Activated CD8-positive, alpha-beta T cell treated with anti-CD3 and anti-CD28 coated beads for 36 hours (primary cell): ENCODE measurements around the gene POLA1. TPM values are rescaled to one million over a fixed set of nuclear protein-coding genes. Genes with fewer than 3 reads are reported as not detected.
"Not testable (repeated sequence)": the region's sequence is repeated elsewhere in the genome, so short reads cannot be mapped to it uniquely, and the experiment has no call there.

Source experiments
- ATAC-seq: fragments of 200-7000 bp; cut with Tn5 transposase; one replicate; pipeline ENCODE4 v1.10.0; 2021; ENCODE audit warnings: mild to moderate bottlenecking, moderate library complexity
- CTCF ChIA-PET: fragments of 350-600 bp; sonication (Branson Sonifier 250); formaldehyde crosslinking; loops from one replicate; lab custom pipeline; 2021; ENCODE audit warnings: antibody characterized with exemption; lab: Charles Lee
- POLR2A ChIA-PET: fragments of 350-600 bp; sonication (Branson Sonifier 250); formaldehyde crosslinking; loops from one replicate; lab custom pipeline; 2021; ENCODE audit warnings: antibody characterized with exemption; lab: Charles Lee
- DNase-seq: peaks from one replicate; pipeline ENCODE4 v3.0.0-alpha.2; 2020
- H3K27ac Mint-ChIP-seq: one replicate; pipeline ENCODE4 v1.8.0; 2021; ENCODE audit warnings: mild to moderate bottlenecking, mixed read lengths
- H3K27me3 Mint-ChIP-seq: one replicate; pipeline ENCODE4 v1.8.0; 2021; ENCODE audit warnings: mixed read lengths
- H3K36me3 Mint-ChIP-seq: one replicate; pipeline ENCODE4 v1.8.0; 2021; ENCODE audit warnings: low read depth, mixed read lengths
- H3K4me1 Mint-ChIP-seq: one replicate; pipeline ENCODE4 v1.8.0; 2021; ENCODE audit warnings: low read depth, mixed read lengths
- H3K4me3 Mint-ChIP-seq: one replicate; pipeline ENCODE4 v1.8.0; 2021; ENCODE audit warnings: mild to moderate bottlenecking, moderate library complexity, mixed read lengths
- H3K9me3 Mint-ChIP-seq: one replicate; pipeline ENCODE4 v1.8.0; 2021; ENCODE audit warnings: mixed read lengths
- intact Hi-C: fragments of 100-400 bp; cut with micrococcal nuclease; formaldehyde crosslinking; loops from one replicate; pipeline ENCODE4 v1.10.0; 2022
- total RNA-seq, 2 experiments: library from RNA; stranded (reverse); gene quantifications; one replicate each; pipeline ENCODE4 v1.2.3, GENCODE V29; 2021
- TF ChIP-seq, protein P1 (sequence below): fragments of 200-600 bp; IDR thresholded peaks from one replicate; pipeline ENCODE4 v1.8.0; 2022; ENCODE audit warnings: antibody characterized with exemption, mild to moderate bottlenecking

The POLA1 gene
- total RNA-seq, 2 experiments from 2014 or later = 41.4 to 42.9 TPM

DNA sequence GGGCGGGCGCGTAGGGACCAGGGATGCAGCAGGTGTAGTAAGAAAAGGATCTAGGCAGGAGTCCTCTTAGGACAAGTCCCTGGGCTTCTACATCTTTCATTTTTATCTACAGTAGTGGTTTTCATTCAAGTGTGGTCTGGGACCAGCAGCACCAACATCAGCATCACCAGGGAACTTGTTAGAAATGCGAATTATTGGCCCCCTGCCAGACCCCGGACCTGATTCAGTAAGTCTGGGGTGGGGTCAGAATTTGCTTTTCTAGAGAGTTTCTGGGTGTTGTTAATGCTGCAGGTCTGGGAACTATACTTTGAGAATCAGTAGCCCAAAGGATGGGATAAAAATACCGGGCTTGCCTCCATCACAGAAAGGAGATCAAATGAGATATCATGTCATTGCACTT, 45.2 kb upstream of the POLA1 start:
- intact Hi-C loops = no loop called here
- H3K4me3 Mint-ChIP-seq = no peak overlapping the region
- ATAC-seq (no peak), DNase-seq (no peak)
- no peak overlapping the region for H3K27ac Mint-ChIP-seq
- TF ChIP-seq, protein P1, sequence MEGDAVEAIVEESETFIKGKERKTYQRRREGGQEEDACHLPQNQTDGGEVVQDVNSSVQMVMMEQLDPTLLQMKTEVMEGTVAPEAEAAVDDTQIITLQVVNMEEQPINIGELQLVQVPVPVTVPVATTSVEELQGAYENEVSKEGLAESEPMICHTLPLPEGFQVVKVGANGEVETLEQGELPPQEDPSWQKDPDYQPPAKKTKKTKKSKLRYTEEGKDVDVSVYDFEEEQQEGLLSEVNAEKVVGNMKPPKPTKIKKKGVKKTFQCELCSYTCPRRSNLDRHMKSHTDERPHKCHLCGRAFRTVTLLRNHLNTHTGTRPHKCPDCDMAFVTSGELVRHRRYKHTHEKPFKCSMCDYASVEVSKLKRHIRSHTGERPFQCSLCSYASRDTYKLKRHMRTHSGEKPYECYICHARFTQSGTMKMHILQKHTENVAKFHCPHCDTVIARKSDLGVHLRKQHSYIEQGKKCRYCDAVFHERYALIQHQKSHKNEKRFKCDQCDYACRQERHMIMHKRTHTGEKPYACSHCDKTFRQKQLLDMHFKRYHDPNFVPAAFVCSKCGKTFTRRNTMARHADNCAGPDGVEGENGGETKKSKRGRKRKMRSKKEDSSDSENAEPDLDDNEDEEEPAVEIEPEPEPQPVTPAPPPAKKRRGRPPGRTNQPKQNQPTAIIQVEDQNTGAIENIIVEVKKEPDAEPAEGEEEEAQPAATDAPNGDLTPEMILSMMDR = no peak
- ChIA-PET CTCF (no interaction called here), POLR2A (no interaction called here)
- peaks cover 14% of the 10 kb centered on the region for H3K27me3 Mint-ChIP-seq
- H3K4me1 Mint-ChIP-seq = peaks cover 16% of the 10 kb centered on the region
- H3K36me3 Mint-ChIP-seq = no peaks in the 10 kb centered on the region
- no peaks in the 10 kb centered on the region for H3K9me3 Mint-ChIP-seq

DNA sequence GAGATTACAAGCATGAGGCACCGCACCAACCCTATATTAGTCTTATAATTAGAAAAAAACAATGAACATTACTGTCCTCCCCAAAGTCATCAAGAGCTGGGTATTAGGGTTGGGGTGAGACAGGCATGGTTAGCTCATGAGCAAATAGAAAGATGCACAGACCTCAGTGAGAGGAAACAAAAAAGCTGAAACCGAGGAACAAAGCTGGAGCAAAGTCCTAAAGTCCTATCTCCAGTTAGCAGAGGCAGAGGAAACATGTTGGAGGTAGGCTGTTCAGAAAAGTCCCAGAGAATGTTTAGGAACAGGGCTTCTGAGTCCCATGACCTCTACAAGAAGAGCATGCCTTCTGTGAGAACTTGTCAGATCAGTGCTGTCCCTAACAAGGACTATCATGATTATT, 41.9 kb upstream of the POLA1 start:
- Mint-ChIP-seq H3K4me3 (no peak overlapping the region), H3K36me3 (no peaks in the 10 kb centered on the region), H3K27me3 (peaks cover 5% of the 10 kb centered on the region), H3K27ac (no peak overlapping the region), H3K4me1 (peaks cover 9% of the 10 kb centered on the region), H3K9me3 (no peaks in the 10 kb centered on the region)
- ChIA-PET CTCF (no interaction called here), POLR2A (no interaction called here)
- ATAC-seq = no peak
- DNase-seq = no peak
- TF ChIP-seq, protein P1 = no peak
- intact Hi-C loops = no loop called here

DNA sequence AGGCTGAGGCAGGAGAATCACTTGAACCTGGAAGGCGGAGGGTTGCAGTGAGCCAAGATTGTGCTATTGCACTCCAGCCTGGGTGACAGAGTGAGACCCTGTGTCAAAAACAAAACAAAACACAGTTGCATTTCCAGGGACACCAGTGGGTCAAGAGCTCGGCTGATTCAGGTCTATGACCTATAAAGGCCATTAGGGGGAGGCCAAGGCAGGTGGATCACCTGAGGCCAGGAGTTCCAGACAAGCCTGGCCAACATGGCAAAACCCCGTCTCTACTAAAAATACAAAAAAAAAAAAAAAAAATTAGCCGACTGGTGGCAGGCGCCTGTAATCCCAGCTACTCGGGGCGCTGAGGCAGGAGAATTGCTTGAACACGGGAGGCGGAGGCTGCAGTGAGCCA, 38.0 kb upstream of the POLA1 start:
- H3K4me1 Mint-ChIP-seq, DNase-seq, intact Hi-C loops, CTCF ChIA-PET, H3K4me3 Mint-ChIP-seq, ATAC-seq, H3K27ac Mint-ChIP-seq, POLR2A ChIA-PET, H3K36me3 Mint-ChIP-seq, H3K9me3 Mint-ChIP-seq, H3K27me3 Mint-ChIP-seq: not testable (repeated sequence)

DNA sequence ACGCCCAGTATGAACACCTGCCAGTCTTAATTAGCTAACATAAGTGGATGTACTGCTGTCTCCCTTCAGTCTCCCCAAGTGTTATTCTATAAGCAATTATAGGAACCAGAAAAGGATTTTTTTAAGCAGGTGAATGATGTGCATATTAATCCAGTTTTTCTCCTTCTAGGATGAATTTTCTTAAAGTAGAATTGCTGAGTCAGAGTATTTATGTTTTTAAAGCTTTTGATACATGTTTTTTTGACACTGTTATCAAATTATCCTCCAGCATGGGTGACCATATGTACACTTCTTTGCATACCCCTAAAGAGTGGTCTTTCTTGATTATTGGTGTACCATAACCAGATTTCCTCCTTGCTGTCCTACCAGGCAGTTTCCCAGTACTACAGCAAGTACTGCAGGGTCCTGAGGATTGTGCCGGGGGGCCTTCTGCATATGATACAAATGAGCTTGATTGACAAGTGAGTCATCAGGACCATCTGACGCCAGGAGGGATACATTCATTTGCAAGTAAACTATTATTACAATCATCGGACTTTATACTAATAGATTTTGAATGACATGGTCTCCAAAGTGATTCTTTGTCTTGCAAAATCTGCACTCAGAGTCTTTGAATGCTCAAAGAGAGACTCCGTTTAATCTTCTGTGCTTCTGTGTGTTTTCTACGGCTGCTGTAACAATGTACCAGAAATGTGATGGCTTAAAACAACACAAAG, 35.9 kb upstream of the POLA1 start:
- Mint-ChIP-seq H3K27me3 (no peaks in the 10 kb centered on the region), H3K9me3 (no peaks in the 10 kb centered on the region), H3K4me3 (no peak overlapping the region), H3K4me1 (no peaks in the 10 kb centered on the region), H3K27ac (no peak overlapping the region), H3K36me3 (no peaks in the 10 kb centered on the region)
- TF ChIP-seq, protein P1 = no peak
- ChIA-PET POLR2A (no interaction called here), CTCF (interaction anchor here (0.8 kb wide), 1 partner anchor 262 kb away, joined by 3 read pairs; no protein-coding TSS in a partner anchor)
- intact Hi-C loops = no loop called here
- no peak for ATAC-seq
- no peak for DNase-seq

DNA sequence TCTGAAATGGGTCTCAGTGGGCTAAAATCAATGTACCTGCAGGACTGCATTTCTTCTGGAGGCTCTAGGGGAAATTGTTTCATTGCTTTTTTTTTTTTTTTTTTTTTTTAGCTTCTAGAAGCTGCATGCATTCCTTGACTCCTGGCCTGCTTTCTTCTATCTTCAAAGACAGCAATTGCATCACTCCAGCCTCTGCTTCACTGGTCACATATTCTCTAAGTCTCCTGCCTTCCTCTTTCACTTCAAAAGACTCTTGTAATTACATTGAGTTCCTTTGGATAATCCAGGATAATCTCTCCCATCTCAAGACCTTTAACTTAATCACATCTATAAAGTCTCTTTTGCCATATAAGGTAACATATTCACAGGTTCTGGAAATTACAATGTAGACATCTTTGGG, 35.3 kb upstream of the POLA1 start:
- Mint-ChIP-seq H3K4me1 (no peaks in the 10 kb centered on the region), H3K27me3 (no peaks in the 10 kb centered on the region), H3K4me3 (no peak overlapping the region), H3K9me3 (no peaks in the 10 kb centered on the region), H3K36me3 (no peaks in the 10 kb centered on the region), H3K27ac (no peak overlapping the region)
- TF ChIP-seq, protein P1 = no peak
- CTCF ChIA-PET = interaction anchor here (0.8 kb wide), 1 partner anchor 262 kb away, joined by 3 read pairs; no protein-coding TSS in a partner anchor
- no peak for DNase-seq
- ATAC-seq = no peak
- intact Hi-C loops = no loop called here
- POLR2A ChIA-PET = no interaction called here
